ENCODE data around the gene CUX1.
"Not testable (repeated sequence)": the region's sequence is repeated elsewhere in the genome, so short reads cannot be mapped to it uniquely, and the experiment has no call there.

The CUX1 gene

DNA sequence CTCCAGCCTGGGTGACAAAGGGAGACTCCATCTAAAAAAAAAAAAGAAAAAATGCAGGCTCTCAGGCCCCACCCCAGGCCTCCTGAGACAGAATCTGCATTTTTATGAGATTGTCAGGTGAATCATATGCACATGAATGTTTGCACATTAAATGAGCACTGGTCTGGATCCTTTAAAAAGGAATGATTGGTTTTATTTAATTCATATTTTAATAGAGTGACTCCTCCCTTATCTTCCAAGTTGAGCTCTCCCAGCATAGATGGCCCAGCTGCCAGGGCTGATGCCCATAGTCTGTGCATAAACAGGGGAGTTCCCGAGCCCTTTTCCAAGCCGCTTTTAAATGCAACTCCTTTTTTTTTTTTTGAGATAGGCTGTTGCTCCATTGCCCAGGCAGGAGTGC lies 28.5 kb downstream of the CUX1 start:
- DNase-seq, result no peak
- TF ChIP-seq, protein P1, sequence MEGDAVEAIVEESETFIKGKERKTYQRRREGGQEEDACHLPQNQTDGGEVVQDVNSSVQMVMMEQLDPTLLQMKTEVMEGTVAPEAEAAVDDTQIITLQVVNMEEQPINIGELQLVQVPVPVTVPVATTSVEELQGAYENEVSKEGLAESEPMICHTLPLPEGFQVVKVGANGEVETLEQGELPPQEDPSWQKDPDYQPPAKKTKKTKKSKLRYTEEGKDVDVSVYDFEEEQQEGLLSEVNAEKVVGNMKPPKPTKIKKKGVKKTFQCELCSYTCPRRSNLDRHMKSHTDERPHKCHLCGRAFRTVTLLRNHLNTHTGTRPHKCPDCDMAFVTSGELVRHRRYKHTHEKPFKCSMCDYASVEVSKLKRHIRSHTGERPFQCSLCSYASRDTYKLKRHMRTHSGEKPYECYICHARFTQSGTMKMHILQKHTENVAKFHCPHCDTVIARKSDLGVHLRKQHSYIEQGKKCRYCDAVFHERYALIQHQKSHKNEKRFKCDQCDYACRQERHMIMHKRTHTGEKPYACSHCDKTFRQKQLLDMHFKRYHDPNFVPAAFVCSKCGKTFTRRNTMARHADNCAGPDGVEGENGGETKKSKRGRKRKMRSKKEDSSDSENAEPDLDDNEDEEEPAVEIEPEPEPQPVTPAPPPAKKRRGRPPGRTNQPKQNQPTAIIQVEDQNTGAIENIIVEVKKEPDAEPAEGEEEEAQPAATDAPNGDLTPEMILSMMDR (IDR thresholded peaks at IDR 0.05; ENCODE audit: low read depth, low read length), result no peak
- peaks cover 9% of the 10 kb centered on the region; the same call in 1 of the 2 replicates for H3K9me3 ChIP-seq

DNA sequence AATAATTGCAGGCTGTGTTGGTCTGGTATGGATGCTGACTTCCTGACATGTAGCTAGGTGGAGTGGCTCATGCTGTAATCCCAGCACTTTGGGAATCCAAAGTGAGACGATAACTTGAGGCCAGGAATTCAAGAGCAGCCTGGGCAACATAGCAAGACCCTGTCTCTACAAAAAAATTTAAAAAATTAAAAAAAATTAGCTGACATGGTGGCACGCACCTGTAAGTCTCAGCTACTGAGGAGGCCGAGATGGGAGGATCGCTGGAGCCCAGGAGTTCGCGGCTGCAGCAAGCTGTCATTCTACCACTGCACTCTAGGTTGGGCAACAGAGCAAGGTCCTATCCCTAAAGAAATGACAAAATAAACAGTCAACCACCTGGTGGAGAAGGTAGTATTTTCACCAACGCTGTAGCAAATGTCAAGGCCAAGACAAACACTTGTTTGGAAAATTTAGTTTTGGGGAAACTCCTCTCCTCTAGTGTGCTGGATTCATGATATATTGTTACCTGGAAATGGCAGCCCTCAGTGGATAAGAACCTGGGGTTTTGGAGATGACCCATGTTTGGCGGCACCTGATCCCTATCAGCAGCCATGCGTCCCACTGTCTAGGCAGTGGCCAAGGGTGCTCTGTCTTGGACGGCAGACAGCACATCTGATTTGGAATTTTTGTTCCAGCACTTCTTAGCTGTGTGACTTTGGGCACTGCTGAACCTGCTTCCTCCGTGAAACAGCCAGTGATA lies 29.5 kb downstream of the CUX1 start:
- Histone ChIP-seq H3K4me1 (no peaks in the 10 kb centered on the region), H3K9me3 (peaks cover 9% of the 10 kb centered on the region; the same call in 1 of the 2 replicates), H3K4me3 (ENCODE audit: low read depth, low read length) (no peak overlapping the region), H3K27me3 (no peaks in the 10 kb centered on the region), H3K36me3 (peaks cover 2% of the 10 kb centered on the region; the same call in 1 of the 2 replicates)
- TF ChIP-seq, protein P1 (IDR thresholded peaks at IDR 0.05; ENCODE audit: low read depth, low read length), result no peak
- no peak for DNase-seq

More for the DNA sequence above, 28.5 kb downstream of the CUX1 start:
- peaks cover 2% of the 10 kb centered on the region; the same call in 1 of the 2 replicates for H3K36me3 ChIP-seq
- H3K27me3 ChIP-seq, result no peaks in the 10 kb centered on the region
- H3K4me3 ChIP-seq (ENCODE audit: low read depth, low read length), result no peak overlapping the region
- H3K4me1 ChIP-seq, result no peaks in the 10 kb centered on the region

DNA sequence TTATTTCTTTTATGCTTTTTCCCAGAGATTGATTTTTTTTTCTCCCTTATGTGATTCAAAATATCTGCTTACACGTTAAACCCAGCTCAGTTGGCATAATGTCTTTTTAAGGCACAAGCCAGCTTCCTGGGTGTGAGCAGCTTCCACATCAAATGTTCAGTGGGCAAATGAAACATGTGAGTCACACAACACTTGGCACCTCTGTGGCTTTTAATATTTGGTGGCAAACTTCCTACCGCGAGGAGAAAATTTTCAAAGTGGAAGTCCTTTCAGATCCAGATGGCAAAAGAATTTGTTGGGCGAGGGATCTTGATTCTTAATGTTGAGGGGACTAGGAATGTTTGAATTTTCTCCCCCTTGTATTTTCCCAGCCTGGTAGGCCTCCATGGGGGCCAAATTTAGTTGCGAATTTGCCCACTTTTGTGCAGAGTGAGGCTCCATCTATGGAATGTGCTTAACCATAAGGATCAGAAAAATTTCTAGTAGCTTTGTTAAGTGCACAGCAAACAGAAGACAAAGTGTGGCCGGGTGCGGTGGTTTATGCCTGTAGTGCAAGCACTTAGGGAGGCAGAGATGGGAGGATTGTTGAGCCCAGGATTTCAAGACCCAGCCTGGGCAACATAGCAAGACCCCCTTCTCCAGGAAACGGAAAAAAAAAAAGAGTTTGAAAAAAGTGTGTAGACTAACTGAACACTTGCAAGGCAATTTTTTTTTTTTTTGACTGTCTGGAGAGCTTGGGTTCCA lies 31.0 kb downstream of the CUX1 start:
- TF ChIP-seq, protein P1 (IDR thresholded peaks at IDR 0.05; ENCODE audit: low read depth, low read length), result no peak
- no peak for DNase-seq

DNA sequence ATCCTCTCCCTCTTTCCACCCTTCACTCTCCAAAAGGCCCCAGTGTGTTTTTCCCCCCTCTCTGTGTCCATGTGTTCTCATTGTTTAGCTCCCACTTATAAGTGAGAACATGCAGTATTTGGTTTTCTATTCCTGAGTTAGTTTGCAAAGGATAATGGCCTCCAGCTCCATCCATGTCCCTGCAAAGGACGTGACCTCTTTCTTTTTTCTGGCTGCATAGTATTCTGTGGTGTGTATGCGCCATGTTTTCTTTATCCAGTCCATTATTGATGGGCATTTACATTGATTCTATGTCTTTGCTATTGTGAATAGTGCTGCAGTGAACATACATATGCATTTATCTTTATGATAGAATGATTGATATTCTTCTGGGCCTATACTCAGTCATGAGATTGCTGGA lies 31.9 kb downstream of the CUX1 start:
- not testable (repeated sequence) for H3K27me3 ChIP-seq; DNase-seq; H3K36me3 ChIP-seq; H3K4me1 ChIP-seq; H3K9me3 ChIP-seq; H3K4me3 ChIP-seq (ENCODE audit: low read depth, low read length)

More for the DNA sequence above, 31.0 kb downstream of the CUX1 start:
- H3K4me1 ChIP-seq, result no peaks in the 10 kb centered on the region
- H3K36me3 ChIP-seq, result peaks cover 2% of the 10 kb centered on the region; the same call in 1 of the 2 replicates
- H3K27me3 ChIP-seq, result no peaks in the 10 kb centered on the region
- no peak overlapping the region for H3K4me3 ChIP-seq (ENCODE audit: low read depth, low read length)
- peaks cover 9% of the 10 kb centered on the region; the same call in 1 of the 2 replicates for H3K9me3 ChIP-seq

DNA sequence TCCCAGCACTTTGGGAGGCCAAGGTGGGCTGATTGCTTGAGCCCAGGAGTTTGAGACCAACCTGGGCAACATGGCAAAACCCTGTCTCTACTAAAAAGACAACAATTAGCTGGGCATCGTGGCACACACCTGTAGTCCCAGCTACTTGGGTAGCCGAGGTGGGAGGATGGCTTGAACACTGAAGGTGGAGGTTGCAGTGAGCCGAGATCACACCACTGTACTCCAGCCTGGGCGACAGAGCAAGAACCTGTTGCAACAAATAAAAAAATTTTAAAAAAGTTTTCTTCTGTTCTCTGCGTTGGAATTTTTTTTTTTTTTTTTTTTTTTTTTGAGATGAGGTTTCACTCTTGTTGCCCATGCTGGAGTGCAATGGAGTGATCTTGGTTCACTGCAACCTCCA lies 34.9 kb downstream of the CUX1 start:
- H3K4me1 ChIP-seq; H3K4me3 ChIP-seq (ENCODE audit: low read depth, low read length); H3K9me3 ChIP-seq; H3K27me3 ChIP-seq; H3K36me3 ChIP-seq; DNase-seq: not testable (repeated sequence)

DNA sequence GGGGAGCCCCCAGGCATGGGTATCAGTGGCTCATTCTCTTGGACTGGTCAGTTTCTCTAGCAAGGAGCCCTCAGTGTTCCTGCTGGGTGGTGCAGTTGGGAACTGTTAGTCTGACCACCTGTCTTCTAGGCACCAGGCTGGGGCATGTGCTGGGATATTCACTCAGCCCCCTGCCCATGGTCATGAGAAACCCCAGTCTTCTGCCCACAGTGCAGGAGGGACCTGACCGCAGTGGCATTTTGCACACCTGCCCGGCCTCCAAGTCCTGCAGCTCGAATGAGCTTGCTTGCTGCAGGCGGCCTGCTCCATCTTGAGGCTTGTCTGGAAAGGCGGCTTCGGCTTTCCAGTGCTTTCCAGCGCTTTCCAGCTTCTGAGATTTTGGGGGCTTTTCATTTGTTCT lies 36.3 kb downstream of the CUX1 start:
- Histone ChIP-seq H3K4me3 (ENCODE audit: low read depth, low read length) (no peak overlapping the region), H3K4me1 (peaks cover 4% of the 10 kb centered on the region; the same call in 1 of the 2 replicates), H3K27me3 (no peaks in the 10 kb centered on the region), H3K36me3 (no peaks in the 10 kb centered on the region), H3K9me3 (no peaks in the 10 kb centered on the region)
- TF ChIP-seq, protein P1 (IDR thresholded peaks at IDR 0.05; ENCODE audit: low read depth, low read length), result no peak
- DNase-seq, result no peak

Measured in BE2C (cell line).